HG03439 (cell line): Measurements from ENCODE around the gene GATA5.
"Not testable (repeated sequence)": the region's sequence is repeated elsewhere in the genome, so short reads cannot be mapped to it uniquely, and the experiment has no call there.

Source experiments
- ATAC-seq: cut with Tn5 transposase; IDR thresholded peaks from one replicate; pipeline ENCODE4 v1.9.1; 2021; ENCODE audit warnings: mild to moderate bottlenecking, moderate library complexity; ENCODE audit not compliant: unreplicated experiment

GATA5 gene

DNA sequence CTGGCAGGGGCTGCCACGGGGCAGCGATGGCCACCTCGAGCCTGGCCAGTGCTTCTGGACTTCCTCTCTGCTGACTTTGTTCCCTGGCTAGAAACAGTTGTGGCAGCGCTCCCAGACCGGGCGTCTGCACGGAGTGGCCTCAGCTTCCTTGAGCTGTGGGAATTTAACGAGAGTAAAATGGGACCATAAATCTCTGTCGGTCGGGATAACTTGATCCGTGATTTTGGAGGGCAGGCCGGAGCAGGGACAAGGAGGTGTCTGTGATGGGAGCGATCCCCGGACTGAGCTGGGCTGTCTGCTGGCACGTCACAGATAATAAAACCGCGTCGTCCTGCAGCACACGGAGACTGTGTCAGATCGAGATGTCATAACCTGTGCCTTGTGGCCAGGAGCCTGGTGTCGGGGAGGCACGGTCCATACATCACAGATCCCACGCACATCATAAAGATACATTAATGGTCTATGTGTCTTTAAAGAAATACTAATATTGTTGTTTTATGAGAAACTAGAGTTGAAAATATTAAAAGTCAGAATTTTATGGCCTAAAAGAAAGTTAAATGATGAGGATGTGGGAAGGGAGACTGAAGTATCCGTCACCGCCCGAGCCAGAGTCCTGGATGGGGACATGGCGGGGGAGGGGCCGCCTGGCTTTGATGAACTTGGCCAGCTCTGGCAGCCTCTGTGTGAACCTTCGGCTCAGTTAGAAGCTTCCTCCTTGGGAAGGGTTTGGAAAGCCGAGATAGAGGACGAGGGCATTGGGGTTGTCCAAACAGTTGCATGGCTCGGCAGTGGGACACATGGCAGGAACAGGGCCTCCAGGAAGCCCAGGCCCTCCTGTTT is 41.9 kb downstream of the GATA5 start:
- ATAC-seq: no peak

DNA sequence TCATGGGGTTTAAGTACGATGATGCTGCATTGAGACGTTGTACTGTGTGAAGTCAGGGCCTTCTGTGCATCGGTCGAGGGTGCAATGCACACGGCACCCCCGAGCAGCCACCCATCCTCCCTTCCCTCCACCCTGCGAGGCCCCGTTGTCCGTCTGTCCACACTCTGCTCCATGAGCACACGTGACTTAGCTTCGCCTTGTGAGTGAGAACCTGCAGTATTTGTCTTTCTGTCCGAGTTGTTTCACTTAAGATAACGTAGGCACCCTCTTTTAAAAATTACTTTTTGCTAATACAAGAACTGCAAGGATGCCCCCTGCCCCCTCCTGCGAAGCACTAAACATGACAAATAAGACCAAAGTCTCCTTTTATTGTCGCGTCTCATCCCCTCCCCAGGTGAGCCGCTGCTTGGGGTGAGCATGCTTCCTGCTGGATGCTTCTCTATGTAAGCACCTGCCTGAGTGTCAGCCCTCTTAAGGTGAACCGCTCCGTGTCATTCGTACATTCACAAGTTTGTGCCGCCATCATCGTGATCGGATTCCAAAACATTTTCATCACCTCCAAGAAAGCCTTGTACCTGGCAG is 44.8 kb downstream of the GATA5 start:
- no peak for ATAC-seq

DNA sequence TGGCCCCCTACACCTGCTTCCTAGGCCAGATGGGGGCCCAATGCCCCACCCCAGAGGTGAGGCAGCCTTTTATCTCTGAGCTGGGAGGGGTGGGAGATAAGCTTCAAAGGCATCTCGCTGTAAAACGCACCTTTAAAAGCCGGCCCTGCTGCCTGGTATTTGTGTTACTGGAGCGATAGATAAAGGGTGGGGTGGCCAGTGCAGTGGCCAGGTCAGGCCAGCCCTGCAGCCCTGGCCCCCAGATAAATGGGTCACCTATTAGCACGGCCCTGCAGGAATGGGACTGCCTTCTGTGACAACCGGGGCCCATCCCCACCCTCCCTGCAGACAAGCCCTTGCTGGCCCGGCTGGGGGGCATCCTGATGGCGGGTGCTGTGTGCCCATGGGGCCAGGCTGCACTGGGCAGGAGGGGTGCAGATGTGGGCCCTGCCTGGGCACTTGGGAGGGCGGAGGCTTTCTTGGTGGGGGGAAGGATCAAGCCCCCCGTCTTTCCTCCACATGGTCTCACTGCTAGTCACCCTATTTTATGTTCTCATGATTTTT is 45.4 kb downstream of the GATA5 start:
- no peak for ATAC-seq

DNA sequence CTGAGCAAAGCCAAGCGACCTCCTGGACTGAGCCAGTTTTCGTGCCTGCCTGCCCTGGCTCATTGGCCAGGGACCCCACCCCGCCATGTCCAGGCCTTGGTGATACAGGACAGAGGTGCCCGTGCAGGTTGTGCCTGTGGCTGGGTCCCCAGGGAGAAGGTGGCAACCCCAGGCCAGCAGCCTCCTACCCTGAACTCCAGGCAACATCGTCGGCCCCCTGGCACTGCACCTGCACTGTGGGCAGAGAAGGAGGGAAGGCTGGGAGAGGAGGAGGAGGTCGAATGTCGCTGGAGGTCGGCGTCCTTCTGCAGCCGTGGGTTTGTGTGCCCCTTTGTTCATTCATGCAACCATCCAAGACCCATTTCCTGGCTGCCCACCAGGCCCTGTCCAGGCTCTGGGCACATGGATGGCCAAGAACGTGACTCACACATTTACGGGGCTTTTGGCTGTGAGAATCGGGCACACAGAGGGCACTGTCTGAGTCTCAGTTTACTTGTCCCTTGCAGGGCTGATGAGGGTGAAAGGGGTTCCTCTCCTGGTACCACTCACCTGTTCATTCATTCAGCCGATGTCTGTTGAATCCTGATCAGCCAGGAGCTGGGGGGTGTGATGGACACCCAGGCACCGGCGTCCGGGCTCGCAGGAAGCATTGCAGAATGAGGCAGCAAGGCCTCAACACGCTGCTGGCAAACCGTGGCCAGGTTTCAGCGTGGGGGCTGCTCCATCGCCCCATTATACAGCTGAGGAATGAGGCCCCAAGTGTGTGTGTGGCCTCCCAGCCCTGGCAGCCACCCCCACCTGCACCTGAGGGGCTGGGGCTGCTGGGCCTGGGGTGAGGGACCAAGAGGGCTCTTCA is 46.1 kb downstream of the GATA5 start:
- no peak for ATAC-seq

DNA sequence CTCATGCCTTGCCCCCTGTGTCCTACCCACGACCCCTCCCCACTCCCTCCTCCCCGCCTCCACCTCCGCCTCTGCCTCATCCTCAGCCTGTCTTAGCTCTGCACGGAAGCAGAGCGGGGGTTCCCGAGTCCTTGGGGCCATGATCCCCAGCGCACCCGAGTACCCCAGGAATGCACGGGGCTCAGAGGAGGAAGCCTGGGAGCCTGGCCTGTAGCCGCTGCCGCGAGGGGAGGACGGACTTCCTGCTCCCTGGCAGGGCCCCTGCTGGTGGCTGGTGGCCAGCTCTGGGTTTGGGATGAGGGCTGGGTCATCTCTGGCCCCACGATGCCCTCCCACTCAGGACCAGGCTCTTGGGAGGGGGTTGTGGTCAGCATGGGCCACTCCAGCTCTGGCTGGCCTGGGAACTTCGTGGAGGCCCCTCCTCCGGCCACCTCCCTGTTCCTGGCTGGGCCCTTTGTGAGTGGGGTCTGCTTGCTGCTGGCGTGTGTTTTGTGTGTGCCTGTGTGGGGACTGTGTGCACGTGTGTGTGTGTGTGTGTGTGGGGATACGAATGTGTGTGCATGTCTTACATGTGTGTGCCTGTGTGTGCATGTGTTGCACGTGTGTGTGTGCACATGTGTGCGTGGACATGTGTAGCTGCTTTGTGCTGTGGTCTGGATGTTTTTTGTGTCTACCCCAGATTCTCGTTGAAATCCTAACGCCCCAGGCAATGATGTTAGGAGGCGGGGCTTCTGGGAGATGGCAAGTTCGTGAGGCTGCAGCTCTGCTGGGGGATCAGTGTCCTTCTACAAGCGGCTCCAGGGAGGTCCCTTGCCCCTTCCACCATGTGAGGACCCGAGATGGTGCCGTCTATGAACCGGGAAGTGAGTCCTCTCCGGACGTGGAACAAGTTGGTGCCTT is 47.1 kb downstream of the GATA5 start:
- ATAC-seq: no peak

DNA sequence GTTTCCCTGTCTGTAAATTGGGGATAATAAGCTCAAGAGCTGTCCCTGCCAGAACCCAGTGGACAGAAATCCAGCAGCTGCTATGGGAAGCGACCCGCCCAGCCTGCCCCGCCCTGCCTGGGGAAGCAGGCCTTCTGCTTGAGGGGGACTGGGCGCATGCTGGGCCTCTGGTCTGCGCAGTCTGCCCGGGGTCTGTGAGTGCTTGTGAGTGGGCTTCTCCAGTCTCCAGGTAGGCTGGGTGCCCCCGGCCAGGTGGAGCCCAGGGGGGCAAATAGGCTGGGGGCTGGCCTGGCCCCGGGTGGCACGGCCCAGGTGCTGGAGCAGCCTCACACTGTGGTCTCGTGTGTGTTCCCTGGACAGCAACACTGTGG is 47.8 kb downstream of the GATA5 start:
- no peak for ATAC-seq

DNA sequence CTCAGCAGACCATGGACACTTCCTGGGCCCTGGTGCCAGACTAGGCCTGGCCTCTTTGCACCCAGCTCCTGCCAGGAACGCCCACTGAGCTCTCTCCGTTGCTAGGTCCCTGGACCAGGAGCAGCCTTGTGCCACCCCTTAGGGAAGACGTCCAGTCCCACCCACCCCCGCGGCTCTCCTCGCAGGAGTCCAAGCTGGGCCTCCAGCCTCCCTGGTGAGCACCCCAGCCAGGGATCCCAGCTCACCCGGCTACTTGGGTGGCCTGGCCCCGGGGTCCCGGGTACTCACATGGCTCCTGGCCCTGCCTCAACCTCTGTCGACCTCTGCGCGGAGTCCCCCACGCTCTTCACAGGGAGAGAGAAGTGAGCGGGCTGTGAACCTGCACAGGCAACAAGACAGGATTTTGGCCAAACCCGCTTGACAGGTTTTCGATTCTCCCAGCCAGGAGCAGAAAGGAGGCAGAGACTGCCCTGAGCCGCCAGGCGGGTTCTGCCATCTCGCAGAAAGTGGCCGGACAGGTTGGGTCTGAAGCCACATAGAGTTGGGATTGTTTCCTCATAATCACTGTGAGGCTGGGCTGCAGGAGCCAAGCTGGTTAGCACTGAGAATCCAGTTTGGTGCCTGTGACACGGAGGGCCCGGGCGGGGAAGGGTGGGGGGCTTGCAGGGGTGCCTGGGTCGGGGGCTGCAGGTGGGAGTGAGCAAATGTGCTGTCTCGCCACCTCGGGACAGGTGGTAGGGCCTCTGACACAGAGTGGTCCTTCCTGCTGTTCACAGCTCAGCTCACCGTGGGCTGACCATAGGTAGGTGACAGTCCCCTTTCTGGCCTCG is 48.4 kb downstream of the GATA5 start, which contains the start of gene RBBP8NL:
RBBP8NL (minus strand) TSS at position 368 of the 830 bp plus-strand sequence. CDS start 7,892 bp downstream, outside the sequence.
- no peak for ATAC-seq

DNA sequence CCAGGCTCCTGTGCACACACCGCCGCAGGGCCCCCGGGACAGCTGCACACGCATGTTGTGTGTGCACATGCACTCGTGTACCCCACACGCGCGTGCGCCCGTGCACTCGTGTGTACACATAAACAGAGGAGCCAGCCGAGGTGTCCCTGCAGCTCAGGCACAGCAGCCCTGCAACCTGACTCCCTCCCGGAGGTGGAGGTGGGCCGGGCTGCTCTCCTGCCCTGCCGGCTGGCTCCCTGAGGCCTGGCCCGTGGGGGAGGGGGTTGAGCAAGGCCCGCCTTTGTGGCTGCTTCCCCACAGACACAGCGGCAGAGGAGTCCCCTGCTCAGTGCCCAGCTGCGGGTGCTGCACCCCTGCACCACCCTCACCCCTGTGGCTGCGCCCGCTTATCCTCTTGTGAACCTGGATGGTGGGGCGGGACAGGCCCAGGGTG is 49.1 kb downstream of the GATA5 start:
- ATAC-seq: no peak

DNA sequence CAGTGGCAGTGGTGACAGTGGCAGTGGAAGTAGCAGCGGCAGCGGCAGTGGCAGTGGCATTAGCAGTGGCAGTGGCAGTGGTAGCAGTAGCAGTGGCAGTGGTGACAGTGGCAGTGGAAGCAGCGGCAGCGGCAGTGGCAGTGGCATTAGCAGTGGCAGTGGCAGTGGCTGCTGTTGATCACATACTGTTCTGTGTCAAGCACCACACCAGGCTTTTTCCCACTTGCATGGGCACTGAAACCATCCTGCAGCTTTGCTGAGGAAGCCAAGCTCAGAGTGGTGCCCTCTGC is 49.8 kb downstream of the GATA5 start:
- ATAC-seq: not testable (repeated sequence)

DNA sequence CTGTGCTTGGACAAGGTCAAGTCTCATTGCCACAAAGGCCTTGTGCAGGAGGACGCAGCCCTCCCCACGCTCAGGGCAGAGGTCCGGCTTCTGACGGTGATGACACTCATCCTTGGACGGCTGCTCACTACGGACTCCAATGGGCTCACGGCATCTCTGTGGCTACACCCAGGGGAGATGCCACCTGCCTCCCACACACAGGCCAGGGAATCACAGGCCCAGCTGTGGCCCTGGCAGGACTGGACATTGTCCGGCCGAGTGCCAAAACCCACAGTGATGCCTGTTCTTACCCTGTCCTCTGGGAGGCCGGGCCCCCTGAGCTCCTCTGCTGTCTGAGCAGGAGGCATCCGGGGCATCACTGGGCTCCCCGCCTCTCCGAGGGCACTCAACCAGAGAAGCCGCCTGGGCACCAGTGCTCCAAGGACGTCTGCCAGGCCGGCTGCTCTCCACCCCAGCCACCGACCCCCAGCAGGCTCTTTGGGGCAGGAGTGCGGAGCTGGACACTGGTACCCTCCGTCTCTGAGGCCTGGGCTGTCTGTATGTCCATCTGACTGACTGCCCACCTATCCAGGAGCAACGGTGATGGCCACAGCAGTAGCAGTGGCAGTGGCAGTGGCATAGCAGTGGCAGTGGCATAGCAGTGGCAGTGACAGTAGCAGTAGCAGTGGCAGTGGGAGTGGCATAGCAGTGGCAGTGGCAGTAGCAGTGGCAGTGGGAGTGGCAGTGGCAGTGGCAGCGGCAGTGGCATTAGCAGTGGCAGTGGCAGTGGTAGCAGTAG is 50.3 kb downstream of the GATA5 start:
- no peak for ATAC-seq

DNA sequence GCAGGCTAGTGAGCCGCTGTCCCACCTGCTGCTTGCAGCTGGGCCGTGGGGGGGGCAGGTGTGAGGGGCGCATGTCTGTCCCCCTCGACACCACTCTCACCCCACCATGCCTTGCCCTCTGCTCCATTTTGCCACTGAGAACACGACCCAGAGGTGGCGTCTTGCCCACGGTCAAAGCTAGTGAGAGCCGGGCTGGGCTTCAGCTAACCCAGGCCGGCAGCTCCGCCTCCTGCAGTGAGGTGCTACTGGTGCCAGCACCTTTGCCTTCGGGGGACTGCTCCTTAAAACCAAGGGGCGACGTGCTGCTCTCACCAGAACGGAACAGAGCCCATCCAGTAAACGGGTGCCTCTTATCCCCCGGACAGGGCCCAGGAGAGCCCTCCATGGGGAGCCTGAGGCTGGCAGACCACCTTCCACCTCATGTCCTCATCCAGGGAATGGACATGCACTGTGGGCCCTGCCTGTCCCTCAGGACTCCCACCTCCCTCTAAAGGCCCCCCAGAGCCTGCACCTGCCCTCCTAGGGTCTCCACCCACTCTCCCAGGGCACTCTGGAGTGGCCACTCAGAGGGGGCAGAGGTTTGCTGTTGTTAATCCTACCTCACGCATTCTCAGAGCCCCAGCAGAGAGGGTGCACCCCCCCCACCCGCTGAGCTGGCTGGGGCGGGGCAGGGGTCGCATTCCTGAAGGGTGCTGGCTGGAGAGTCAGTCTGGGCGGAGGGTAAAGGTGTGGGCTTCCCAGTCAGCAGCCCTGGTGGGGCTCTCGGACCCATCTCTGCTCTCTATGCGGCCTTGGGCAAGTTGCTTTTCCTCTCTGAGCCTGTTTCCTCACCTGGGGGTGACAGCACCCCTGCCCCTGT is 51.3 kb downstream of the GATA5 start:
- ATAC-seq: no peak

DNA sequence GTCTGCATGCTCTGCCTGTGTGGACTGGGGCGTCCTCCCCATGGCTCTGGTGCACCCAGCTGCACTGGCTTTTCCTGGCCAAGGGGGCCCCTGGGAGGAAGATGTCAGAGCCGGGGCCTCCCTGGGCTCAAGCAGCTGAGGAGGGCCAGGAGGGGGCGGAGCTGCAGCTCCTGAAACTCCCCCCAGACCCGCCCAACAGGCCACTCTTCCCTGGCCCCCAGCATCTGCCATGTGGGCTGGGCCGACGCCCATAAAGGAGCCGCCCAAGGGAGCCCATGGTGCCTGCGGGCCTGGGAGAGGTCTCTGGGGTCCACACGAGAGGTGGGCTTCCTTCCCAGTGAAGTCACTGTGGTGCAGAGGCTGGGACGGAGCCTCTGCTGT is 52.5 kb downstream of the GATA5 start:
- ATAC-seq: no peak

DNA sequence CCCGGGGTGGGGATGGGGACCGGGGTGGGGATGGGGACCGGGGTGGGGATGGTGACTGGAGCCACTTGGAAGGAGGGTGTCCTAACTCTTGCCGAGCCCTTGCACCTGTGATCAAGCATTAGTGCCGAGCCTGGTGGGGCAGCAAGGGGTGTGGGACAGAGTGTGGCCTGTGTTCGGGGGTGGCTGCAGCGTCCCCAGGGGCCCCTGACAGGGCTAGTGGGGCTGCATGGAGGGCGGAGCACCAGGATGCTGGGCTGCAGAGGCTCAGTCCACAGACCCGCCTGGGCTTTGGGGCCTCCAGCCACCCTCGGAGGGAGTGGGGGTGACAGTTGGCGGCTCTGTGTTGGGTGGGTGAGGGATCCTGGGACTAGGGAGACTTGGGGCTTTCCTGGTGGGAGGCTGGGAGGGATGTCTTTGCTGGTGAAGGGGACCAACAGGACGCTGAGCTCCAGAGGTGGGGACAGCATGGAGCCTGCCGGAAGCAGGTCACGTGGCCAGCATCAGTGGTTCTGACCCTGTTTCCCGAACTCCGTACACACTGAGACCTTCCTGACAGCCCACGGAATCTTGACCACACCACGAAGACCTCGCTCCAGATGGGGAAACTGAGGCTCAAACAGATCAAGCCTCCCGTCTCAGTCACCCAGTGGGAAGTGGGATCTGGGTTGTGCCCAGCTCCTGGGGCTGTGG is 53.0 kb downstream of the GATA5 start:
- no peak for ATAC-seq

DNA sequence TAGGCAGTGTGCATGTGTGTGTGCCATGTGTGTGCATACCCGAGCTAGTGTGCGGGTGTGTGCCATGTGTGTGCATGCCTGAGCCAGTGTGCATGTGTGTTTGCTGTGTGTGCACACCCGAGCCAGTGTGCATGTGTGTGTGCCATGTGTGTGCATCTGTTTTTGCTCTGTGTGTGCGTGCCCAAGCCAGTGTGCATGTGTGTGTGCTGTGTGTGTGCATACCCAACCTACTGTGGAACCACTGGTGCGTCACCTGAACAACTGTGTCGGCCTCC is 54.1 kb downstream of the GATA5 start:
- no peak for ATAC-seq

DNA sequence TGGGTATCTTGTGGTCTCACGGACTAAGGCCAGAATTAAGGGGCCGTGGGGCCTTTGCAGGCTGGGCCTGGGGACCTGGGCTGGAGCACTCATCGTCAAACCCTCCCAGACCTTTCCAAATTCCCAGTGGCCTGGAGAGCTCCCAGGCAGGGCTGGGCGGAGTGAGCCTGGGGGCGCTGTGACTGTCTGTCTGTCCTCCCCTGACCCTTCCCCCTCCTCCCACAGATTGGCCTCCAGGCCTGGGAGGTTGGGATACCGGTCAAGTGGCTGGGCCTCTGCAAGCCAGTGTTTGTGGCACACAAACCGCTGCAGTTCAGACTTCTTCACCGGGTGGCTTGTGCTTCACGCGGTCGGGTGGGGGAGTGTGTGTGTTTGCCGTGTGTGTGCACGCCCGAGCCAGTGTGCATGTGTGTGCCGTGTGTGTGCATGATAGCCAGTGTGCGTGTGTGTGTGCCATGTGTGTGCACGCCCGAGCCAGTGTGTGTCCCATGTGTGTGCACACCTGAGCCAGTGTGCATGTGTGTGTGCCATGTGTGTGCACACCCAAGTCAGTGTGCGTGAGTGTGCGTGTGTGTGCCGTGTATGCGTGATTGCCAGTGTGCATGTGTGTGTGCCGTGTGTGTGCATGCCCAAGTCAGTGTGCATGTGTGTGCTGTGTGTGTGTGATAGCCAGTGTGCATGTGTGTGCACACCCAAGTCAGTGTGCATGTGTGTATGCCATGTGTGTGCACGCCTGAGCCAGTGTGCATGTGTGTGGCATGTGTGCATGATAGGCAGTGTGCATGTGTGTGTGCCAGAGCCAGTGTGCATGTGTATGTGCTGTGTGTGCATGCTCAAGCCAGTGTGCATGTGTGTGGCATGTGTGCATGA is 54.7 kb downstream of the GATA5 start:
- ATAC-seq: no peak

DNA sequence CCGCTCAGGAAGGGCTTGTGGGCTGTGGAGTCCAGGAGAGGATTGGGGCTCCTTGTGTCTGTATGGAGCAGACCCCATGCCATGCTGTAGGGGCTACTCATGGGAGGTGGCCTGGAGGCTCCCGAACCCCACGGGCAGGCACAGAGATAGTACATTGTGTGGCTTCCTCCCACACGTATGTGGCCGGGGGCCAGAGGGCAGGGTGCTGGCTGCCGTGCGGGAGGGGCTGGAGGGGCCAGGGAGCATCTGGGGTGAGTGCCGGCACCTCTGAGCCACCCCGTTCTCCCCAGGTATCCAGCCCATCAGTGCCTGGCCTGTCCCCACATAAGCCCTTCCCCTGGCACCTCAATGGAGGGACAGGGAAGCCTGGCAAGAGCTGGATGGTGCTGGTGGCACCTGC is 56.0 kb downstream of the GATA5 start:
- no peak for ATAC-seq
